SH-SY5Y (cell line): ENCODE results near the gene RASGRF1.

Experiments
- GATA2 ChIP-seq: IDR thresholded peaks from 2 replicates; pipeline ENCODE4 v1.6.1; 2011; ENCODE audit warnings: mild to moderate bottlenecking, low read depth, low read length
- GATA3 ChIP-seq: IDR thresholded peaks from 2 replicates; pipeline ENCODE4 v1.6.1; 2011; ENCODE audit warnings: low read depth, mild to moderate bottlenecking, low read length, moderate library complexity

GRCh38 chr15:79023546-79023890 is 67.1 kb downstream of the RASGRF1 start:
- TF ChIP-seq GATA2 (no peak), GATA3 (no peak)
